HUES6 (cell line): ENCODE measurements around the gene TUBA8.
"Not testable (repeated sequence)": the region's sequence is repeated elsewhere in the genome, so short reads cannot be mapped to it uniquely, and the experiment has no call there.

Experiments
- H3K27ac ChIP-seq: 2 replicates; pipeline ENCODE4 v1.7.0; 2013; ENCODE audit warnings: low read depth, mild to moderate bottlenecking, low read length, inconsistent platforms
- H3K27me3 ChIP-seq: 2 replicates; pipeline ENCODE4 v1.6.1; 2013; ENCODE audit warnings: low read length; ENCODE audit not compliant: control insufficient read depth, insufficient read depth
- H3K36me3 ChIP-seq: 2 replicates; pipeline ENCODE4 v1.6.1; 2013; ENCODE audit warnings: low read length; ENCODE audit not compliant: control insufficient read depth, insufficient read depth
- H3K4me1 ChIP-seq: 2 replicates; pipeline ENCODE4 v1.6.1; 2013; ENCODE audit warnings: low read length; ENCODE audit not compliant: control insufficient read depth, insufficient read depth
- H3K4me3 ChIP-seq: 2 replicates; pipeline ENCODE4 v1.5.1; 2013; ENCODE audit warnings: low read depth, low read length
- H3K9ac ChIP-seq: one replicate; pipeline ENCODE4 v1.6.1; 2013; ENCODE audit warnings: mild to moderate bottlenecking, low read length
- H3K9me3 ChIP-seq: 2 replicates; pipeline ENCODE4 v1.6.1; 2013; ENCODE audit warnings: low read depth, low read length; ENCODE audit not compliant: control insufficient read depth, insufficient read depth

Gene TUBA8

GRCh38 chr22:18069041-18069440, 41.6 kb upstream of the TUBA8 start:
- no peak overlapping the region for H3K4me3 ChIP-seq
- H3K27ac ChIP-seq = no peak overlapping the region
- H3K9me3 ChIP-seq = no peaks in the 10 kb centered on the region
- no peaks in the 10 kb centered on the region for H3K36me3 ChIP-seq
- peaks cover 4% of the 10 kb centered on the region; the same call in 1 of the 2 replicates for H3K4me1 ChIP-seq
- H3K27me3 ChIP-seq = peaks cover 10% of the 10 kb centered on the region; the same call in 1 of the 2 replicates
- no peak overlapping the region for H3K9ac ChIP-seq

- no peaks in the 10 kb centered on the region for H3K9me3 ChIP-seq
- peaks cover 10% of the 10 kb centered on the region; the same call in 1 of the 2 replicates for H3K27me3 ChIP-seq
- H3K4me3 ChIP-seq = no peak overlapping the region
- H3K36me3 ChIP-seq = no peaks in the 10 kb centered on the region
- H3K4me1 ChIP-seq = peaks cover 4% of the 10 kb centered on the region; the same call in 1 of the 2 replicates
- no peak overlapping the region for H3K9ac ChIP-seq
- no peak overlapping the region for H3K27ac ChIP-seq
These were observed 40.6 kb upstream of the TUBA8 start for GRCh38 chr22:18070041-18070440.

GRCh38 chr22:18070556-18071306, 39.9 kb upstream of the TUBA8 start:
- no peak overlapping the region for H3K4me3 ChIP-seq
- H3K9ac ChIP-seq = no peak overlapping the region
- no peaks in the 10 kb centered on the region for H3K36me3 ChIP-seq
- peaks cover 6% of the 10 kb centered on the region; the same call in 1 of the 2 replicates for H3K27me3 ChIP-seq
- H3K4me1 ChIP-seq = peaks cover 4% of the 10 kb centered on the region; the same call in 1 of the 2 replicates
- no peak overlapping the region for H3K27ac ChIP-seq
- no peaks in the 10 kb centered on the region for H3K9me3 ChIP-seq

GRCh38 chr22:18071307-18071967, 39.2 kb upstream of the TUBA8 start:
- not testable (repeated sequence) for H3K4me3 ChIP-seq, H3K9ac ChIP-seq, H3K4me1 ChIP-seq, H3K27ac ChIP-seq, H3K27me3 ChIP-seq, H3K36me3 ChIP-seq, H3K9me3 ChIP-seq

- Histone ChIP-seq H3K4me3 (no peak overlapping the region), H3K27ac (no peak overlapping the region), H3K9me3 (no peaks in the 10 kb centered on the region), H3K9ac (no peak overlapping the region), H3K36me3 (no peaks in the 10 kb centered on the region), H3K27me3 (no peaks in the 10 kb centered on the region), H3K4me1 (peaks cover 11% of the 10 kb centered on the region)
These were observed 38.7 kb upstream of the TUBA8 start for GRCh38 chr22:18071968-18072310.

GRCh38 chr22:18073467-18073866, 37.1 kb upstream of the TUBA8 start:
- no peak overlapping the region for H3K9ac ChIP-seq
- H3K27me3 ChIP-seq = no peaks in the 10 kb centered on the region
- H3K9me3 ChIP-seq = no peaks in the 10 kb centered on the region
- no peak overlapping the region for H3K4me3 ChIP-seq
- H3K36me3 ChIP-seq = no peaks in the 10 kb centered on the region
- no peak overlapping the region for H3K27ac ChIP-seq
- H3K4me1 ChIP-seq = peaks cover 11% of the 10 kb centered on the region; the same call in 1 of the 2 replicates

- H3K36me3 ChIP-seq, H3K9ac ChIP-seq, H3K4me3 ChIP-seq, H3K9me3 ChIP-seq, H3K27ac ChIP-seq, H3K27me3 ChIP-seq: not testable (repeated sequence)
- peaks cover 11% of the 10 kb centered on the region; the same call in 1 of the 2 replicates for H3K4me1 ChIP-seq
These were observed 36.7 kb upstream of the TUBA8 start for GRCh38 chr22:18073927-18074326.

- H3K27me3 ChIP-seq = no peaks in the 10 kb centered on the region
- H3K9ac ChIP-seq = no peak overlapping the region
- H3K27ac ChIP-seq = no peak overlapping the region
- peaks cover 7% of the 10 kb centered on the region; the same call in 1 of the 2 replicates for H3K36me3 ChIP-seq
- H3K4me3 ChIP-seq = no peak overlapping the region
- no peaks in the 10 kb centered on the region for H3K9me3 ChIP-seq
- H3K4me1 ChIP-seq = peaks cover 11% of the 10 kb centered on the region; the same call in 1 of the 2 replicates
These were observed 35.4 kb upstream of the TUBA8 start for GRCh38 chr22:18075101-18075719.

- Histone ChIP-seq H3K4me1 (peaks cover 11% of the 10 kb centered on the region; the same call in 1 of the 2 replicates), H3K9ac (no peak overlapping the region), H3K27ac (no peak overlapping the region), H3K4me3 (no peak overlapping the region), H3K36me3 (peaks cover 12% of the 10 kb centered on the region), H3K9me3 (no peaks in the 10 kb centered on the region), H3K27me3 (no peaks in the 10 kb centered on the region)
These were observed 34.7 kb upstream of the TUBA8 start for GRCh38 chr22:18075720-18076497.

GRCh38 chr22:18077087-18077638, 33.4 kb upstream of the TUBA8 start:
- H3K9ac ChIP-seq = peak overlapping the region; percentile 73
- H3K27ac ChIP-seq = no peak overlapping the region
- H3K36me3 ChIP-seq = peaks cover 23% of the 10 kb centered on the region
- peak overlapping the region; percentile 99 for H3K4me3 ChIP-seq
- no peaks in the 10 kb centered on the region for H3K9me3 ChIP-seq
- H3K4me1 ChIP-seq = peaks cover 11% of the 10 kb centered on the region; the same call in 1 of the 2 replicates
- H3K27me3 ChIP-seq = no peaks in the 10 kb centered on the region
